HepG2 (cell line): ENCODE data around the gene NRL. TPM values are rescaled to one million over a fixed set of nuclear protein-coding genes. Genes with fewer than 3 reads are reported as not detected.

Experiments
- ATAC-seq: fragments of 200-7000 bp; cut with Tn5 transposase; 3 replicates; pipeline ENCODE4 v1.9.1; 2020; ENCODE audit warnings: mild to moderate bottlenecking, moderate library complexity
- BruUV-seq: library from RNA; stranded (reverse); fragments of 400-500 nt; replicated peaks from 2 replicates; lab custom pipeline; 2021; lab: Mats Ljungman, UMichigan
- CTCF ChIA-PET: fragments of 300-600 bp; formaldehyde crosslinking; extraction: SDS; loops from one replicate; lab custom pipeline; 2021; ENCODE audit warnings: low total read pairs, inconsistent platforms, low intra/inter-chr PET ratio; lab: Yijun Ruan, JAX
- POLR2A ChIA-PET: fragments of 350-600 bp; sonication (Branson Sonifier 250); formaldehyde crosslinking; loops from one replicate; lab custom pipeline; 2020; ENCODE audit warnings: antibody characterized with exemption, inconsistent platforms; lab: Yijun Ruan, JAX
- DNase-seq: peaks from one replicate; pipeline ENCODE4 v3.0.0-alpha.2; 2015; ENCODE audit warnings: low spot score
- FAIRE-seq: peaks from 3 replicates; lab custom pipeline; 2011; peaks lifted over from hg19 to GRCh38; lab: Jason Lieb, UNC
- H2AFZ ChIP-seq: one replicate; pipeline ENCODE4 v1.6.1; 2011; ENCODE audit warnings: low read length, inconsistent platforms
- H3K27ac ChIP-seq: fragments of 300-600 bp; 3 replicates; pipeline ENCODE4 v1.8.0; 2011; ENCODE audit warnings: mixed run types, mild to moderate bottlenecking, mixed read lengths, low read length, inconsistent platforms; ENCODE audit not compliant: insufficient read depth; ENCODE audit errors: extremely low read length
- H3K27me3 ChIP-seq, 2 experiments: fragments of 200-600 bp in 1 of 2; 2 replicates in 1 of 2; 3 replicates in 1 of 2; pipeline versions ENCODE4 v1.6.0 to v1.8.0; 2011; ENCODE audit warnings: low read length in 2 of 2, mild to moderate bottlenecking in 2 of 2, moderate library complexity in 2 of 2, inconsistent platforms in 1 of 2; ENCODE audit not compliant: insufficient read depth in 2 of 2, control insufficient read depth in 1 of 2
- H3K36me3 ChIP-seq, 2 experiments: fragments of 200-600 bp in 1 of 2; replicated peaks in 1 of 2; 2 replicates in 1 of 2; 3 replicates in 1 of 2; pipeline versions ENCODE4 v1.5.1 to v1.8.0; 2011; ENCODE audit warnings: low read length in 2 of 2, inconsistent platforms in 1 of 2; ENCODE audit not compliant: insufficient read depth in 2 of 2, control insufficient read depth in 1 of 2
- H3K4me1 ChIP-seq: 2 replicates; pipeline ENCODE4 v1.5.1; 2012; ENCODE audit warnings: low read length, inconsistent platforms; ENCODE audit not compliant: insufficient read depth
- H3K4me2 ChIP-seq: 2 replicates; pipeline ENCODE4 v1.6.0; 2011; ENCODE audit warnings: low read depth, low read length, inconsistent platforms
- H3K4me3 ChIP-seq, 3 experiments: fragments of 200-600 bp in 1 of 3; sonication (generic), shearing (Covaris generic) in 1 of 3; replicated peaks in 1 of 3; 2 replicates each; pipeline ENCODE4 v1.5.1; 2011 to 2016; ENCODE audit warnings: low read length in 3 of 3, inconsistent platforms in 2 of 3, low read depth in 2 of 3, mild to moderate bottlenecking in 2 of 3, control low read depth in 1 of 3, mixed read lengths in 1 of 3; ENCODE audit not compliant: insufficient read depth in 1 of 3
- H3K79me2 ChIP-seq: one replicate; pipeline ENCODE4 v1.6.1; 2011; ENCODE audit warnings: low read length, inconsistent platforms; ENCODE audit not compliant: insufficient read depth
- H3K9ac ChIP-seq: 2 replicates; pipeline ENCODE4 v1.6.0; 2011; ENCODE audit warnings: mild to moderate bottlenecking, low read depth, low read length, inconsistent platforms; ENCODE audit not compliant: insufficient read depth
- H3K9me3 ChIP-seq: 2 replicates; pipeline ENCODE4 v1.5.1; 2012; ENCODE audit warnings: mild to moderate bottlenecking, low read length
- H4K20me1 ChIP-seq: 2 replicates; pipeline ENCODE4 v1.6.0; 2011; ENCODE audit warnings: inconsistent platforms, mild to moderate bottlenecking, low read length, moderate library complexity; ENCODE audit not compliant: insufficient read depth
- NFIB ChIP-seq: sonication (generic); formaldehyde crosslinking; IDR thresholded peaks from 2 replicates; pipeline ENCODE4 v1.9.0; 2021; ENCODE audit warnings: missing genetic modification reagents, mild to moderate bottlenecking, borderline replicate concordance
- SP1 ChIP-seq, 2 experiments: fragments of 450-650 bp in 1 of 2; sonication (generic) in 1 of 2; formaldehyde crosslinking in 1 of 2; IDR thresholded peaks; 2 replicates each; pipeline versions ENCODE4 v1.4.0 to v1.6.1; 2016 to 2020; ENCODE audit warnings: missing genetic modification reagents in 1 of 2
- ZHX1 ChIP-seq: sonication (generic); formaldehyde crosslinking; IDR thresholded peaks from 2 replicates; pipeline ENCODE4 v1.8.1; 2022; ENCODE audit warnings: low read depth, mild to moderate bottlenecking, missing genetic modification reagents
- ZNF605 ChIP-seq: sonication (generic); formaldehyde crosslinking; IDR thresholded peaks from 2 replicates; pipeline ENCODE4 v1.8.0; 2022; ENCODE audit warnings: mild to moderate bottlenecking, missing genetic modification reagents
- ZNF629 ChIP-seq: sonication (generic); formaldehyde crosslinking; conservative IDR thresholded peaks from 2 replicates; pipeline ENCODE4 v1.5.0; 2020; ENCODE audit warnings: missing genetic modification reagents
- ZXDC ChIP-seq: sonication (generic); formaldehyde crosslinking; IDR thresholded peaks from 2 replicates; pipeline ENCODE4 v1.5.0; 2020; ENCODE audit warnings: mild to moderate bottlenecking, missing genetic modification reagents
- WGBS: methylation state at CpG from one replicate; pipeline ENCODE4 v1.1.6; 2017; ENCODE audit warnings: low lambda C conversion rate; 5-methylcytosine and 5-hydroxymethylcytosine counted together
- in situ Hi-C: cut with HindIII; loops from 2 replicates; pipeline ENCODE4 v1.10.0; 2017; ENCODE audit warnings: low pct_unique_long_range_greater_than_20kb; ENCODE audit not compliant: extremely low pct_ligation_motif_present
- intact Hi-C: fragments of 100-400 bp; cut with micrococcal nuclease; formaldehyde crosslinking; loops from one replicate; pipeline ENCODE4 v1.10.0; 2022; ENCODE audit not compliant: unreplicated experiment
- polyA plus RNA-seq, 8 experiments: library from polyadenylated mRNA; depleted of rRNA in 3 of 8; stranded (reverse) in 7 of 8; unstranded in 1 of 8; fragments of >200 nt; fragmentation: Illumina TruSeq in 4 of 8; extraction: Trizol in 4 of 8; gene quantifications; 2 replicates each; pipeline versions ENCODE4 v1.2.1 to v1.2.3, GENCODE V29; 2011 to 2016; ENCODE audit warnings: low read depth in 4 of 8, missing spikeins in 1 of 8, mixed read lengths in 1 of 8; ENCODE audit not compliant: insufficient read depth in 1 of 8
- total RNA-seq, 5 experiments: library from RNA; depleted of rRNA; stranded (reverse); fragments of >200 nt; fragmentation: Illumina TruSeq; extraction: Trizol; gene quantifications; 2 replicates each; pipeline ENCODE4 v1.2.3, GENCODE V29; 2016; ENCODE audit warnings: low read depth in 1 of 5

NRL gene
- total and polyA plus RNA-seq, 2 of the 13 experiments (the other 11 are each of a cell fraction or from before 2014, with no cell fraction given), result 2.5 to 4.7 TPM

GRCh38 chr14:24085215-24085614, 29.5 kb downstream of the NRL start:
- no peaks in the 10 kb centered on the region for H3K79me2 ChIP-seq
- CTCF ChIA-PET, result interaction anchor here (1.6 kb wide), 1 partner anchor 27 kb away, joined by 4 read pairs; no protein-coding TSS in a partner anchor
- POLR2A ChIA-PET, result interaction anchor here (0.8 to 2.1 kb wide), 8 partner anchors 8 to 223 kb away, joined by 3 to 19 read pairs (median 4); partner anchors contain the start of genes CARMIL3, CIDEB, DCAF11 and NRL
- intact Hi-C loops (no loop called here), in situ Hi-C loops (no loop called here)
- FAIRE-seq (no peak), DNase-seq (no peak), ATAC-seq (no peak)
- H3K4me1 ChIP-seq, result peaks cover 40% of the 10 kb centered on the region
- H3K9me3 ChIP-seq, result no peaks in the 10 kb centered on the region
- no peak overlapping the region for H2AFZ ChIP-seq
- H3K9ac ChIP-seq, result no peak overlapping the region
- TF ChIP-seq SP1 (IDR thresholded peaks at IDR 0.05) (no peak), SP1 (CRISPR knock-in tag; IDR thresholded peaks at IDR 0.05) (no peak), NFIB (CRISPR knock-in tag) (no peak), ZHX1 (CRISPR knock-in tag) (no peak), ZNF629 (CRISPR knock-in tag) (no peak), ZXDC (no peak), ZNF605 (CRISPR knock-in tag) (no peak)
- peaks cover 11 to 53% of the 10 kb centered on the region in 2 experiments for H3K27me3 ChIP-seq
- no peaks in the 10 kb centered on the region for H4K20me1 ChIP-seq
- no peak overlapping the region for H3K4me2 ChIP-seq
- no peak overlapping the region for H3K4me3 ChIP-seq
- WGBS, result 46% methylated on average over 3 of the region's 3 CpGs
- H3K36me3 ChIP-seq, result no peaks in the 10 kb centered on the region
- no TSS peak for BruUV-seq
- no peak overlapping the region for H3K27ac ChIP-seq
